SK-N-SH treated with all-trans-retinoic acid at 6 μM for 48 hours (cell line): Measurements from ENCODE around the gene TMEM132C.

Source experiments
- TOX ChIP-seq: fragments of 250-450 bp; sonication (Bioruptor Pico); IDR thresholded peaks from 2 replicates; pipeline ENCODE4 v1.8.0; 2021; ENCODE audit warnings: mild to moderate bottlenecking, moderate library complexity, borderline replicate concordance
- ZFP30 ChIP-seq: fragments of 450-650 bp; formaldehyde crosslinking; IDR thresholded peaks from 2 replicates; pipeline ENCODE4 v1.5.0; 2022; ENCODE audit warnings: mild to moderate bottlenecking, moderate library complexity
- TF ChIP-seq, protein P1 (sequence below): fragments of 250-450 bp; sonication (Bioruptor Pico); IDR thresholded peaks from 2 replicates; pipeline ENCODE4 v1.8.0; 2020; ENCODE audit warnings: mild to moderate bottlenecking, moderate library complexity, borderline replicate concordance

DNA sequence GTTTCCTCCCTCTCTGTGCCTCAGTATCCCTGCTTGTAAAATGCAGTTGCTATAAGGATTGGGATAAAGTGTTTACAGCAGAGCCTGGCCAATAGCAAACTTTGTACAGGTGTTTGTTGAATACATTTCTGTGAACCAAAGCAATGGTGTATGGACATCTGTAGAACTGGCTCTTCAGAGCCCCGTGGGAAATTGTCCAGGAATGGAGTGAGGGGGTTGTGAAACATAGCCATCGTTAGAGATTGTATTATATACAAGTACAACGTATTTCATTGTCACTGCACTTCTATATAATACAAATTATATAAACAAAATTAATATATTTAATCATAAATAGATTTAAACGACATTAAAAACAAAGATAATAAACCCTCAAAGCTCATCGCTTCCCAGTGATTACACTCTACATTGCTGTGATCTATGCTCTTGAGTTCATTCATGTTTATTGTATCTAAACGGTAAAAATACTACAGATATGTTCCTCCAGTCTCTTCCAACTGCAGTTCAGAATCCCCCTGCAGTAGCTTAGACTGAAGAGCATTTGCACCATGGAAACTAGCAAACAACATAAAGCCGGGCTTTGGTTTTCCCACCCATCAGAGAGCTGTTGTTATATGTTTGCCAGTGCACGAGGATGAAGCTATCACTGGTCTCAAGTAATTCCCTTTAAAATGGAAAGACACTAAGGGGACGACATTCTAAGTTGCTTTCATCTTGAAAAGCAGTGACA is 216.7 kb downstream of the TMEM132C start:
- no peak for TF ChIP-seq ZFP30 (CRISPR knock-in tag)
- TF ChIP-seq, protein P1, sequence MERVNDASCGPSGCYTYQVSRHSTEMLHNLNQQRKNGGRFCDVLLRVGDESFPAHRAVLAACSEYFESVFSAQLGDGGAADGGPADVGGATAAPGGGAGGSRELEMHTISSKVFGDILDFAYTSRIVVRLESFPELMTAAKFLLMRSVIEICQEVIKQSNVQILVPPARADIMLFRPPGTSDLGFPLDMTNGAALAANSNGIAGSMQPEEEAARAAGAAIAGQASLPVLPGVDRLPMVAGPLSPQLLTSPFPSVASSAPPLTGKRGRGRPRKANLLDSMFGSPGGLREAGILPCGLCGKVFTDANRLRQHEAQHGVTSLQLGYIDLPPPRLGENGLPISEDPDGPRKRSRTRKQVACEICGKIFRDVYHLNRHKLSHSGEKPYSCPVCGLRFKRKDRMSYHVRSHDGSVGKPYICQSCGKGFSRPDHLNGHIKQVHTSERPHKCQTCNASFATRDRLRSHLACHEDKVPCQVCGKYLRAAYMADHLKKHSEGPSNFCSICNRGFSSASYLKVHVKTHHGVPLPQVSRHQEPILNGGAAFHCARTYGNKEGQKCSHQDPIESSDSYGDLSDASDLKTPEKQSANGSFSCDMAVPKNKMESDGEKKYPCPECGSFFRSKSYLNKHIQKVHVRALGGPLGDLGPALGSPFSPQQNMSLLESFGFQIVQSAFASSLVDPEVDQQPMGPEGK: no peak
- TF ChIP-seq TOX (CRISPR knock-in tag): no peak
